Endodermal cell (in vitro differentiated cells): ENCODE measurements around the gene SETX. TPM values are rescaled to one million over a fixed set of nuclear protein-coding genes. Genes with fewer than 3 reads are reported as not detected.

Experiments used
- DNase-seq: peaks from one replicate; pipeline ENCODE4 v3.0.0-alpha.2; 2017
- H3K27ac ChIP-seq: 2 replicates; pipeline ENCODE4 v1.5.1; 2013; ENCODE audit warnings: mild to moderate bottlenecking, low read depth, low read length, moderate library complexity
- H3K27me3 ChIP-seq: 2 replicates; pipeline ENCODE4 v1.6.1; 2013; ENCODE audit warnings: mild to moderate bottlenecking, low read length, moderate library complexity; ENCODE audit not compliant: insufficient read depth, control insufficient read depth, poor library complexity, severe bottlenecking
- H3K36me3 ChIP-seq: 2 replicates; pipeline ENCODE4 v1.7.0; 2013; ENCODE audit warnings: mild to moderate bottlenecking, low read length, moderate library complexity; ENCODE audit not compliant: control insufficient read depth, insufficient read depth
- H3K4me1 ChIP-seq: one replicate; pipeline ENCODE4 v1.7.0; 2013; ENCODE audit warnings: low read length; ENCODE audit not compliant: control insufficient read depth, insufficient read depth
- H3K4me3 ChIP-seq: 2 replicates; pipeline ENCODE4 v1.5.1; 2013; ENCODE audit warnings: mild to moderate bottlenecking, low read length, moderate library complexity
- H3K9ac ChIP-seq: 2 replicates; pipeline ENCODE4 v1.6.1; 2013; ENCODE audit warnings: mild to moderate bottlenecking, low read length, moderate library complexity; ENCODE audit not compliant: poor library complexity, severe bottlenecking; ENCODE audit errors: extremely low read depth
- H3K9me3 ChIP-seq: 2 replicates; pipeline ENCODE4 v1.6.1; 2013; ENCODE audit warnings: mild to moderate bottlenecking, low read length, moderate library complexity; ENCODE audit not compliant: control insufficient read depth
- H3K27ac Mint-ChIP-seq: 2 replicates; pipeline ENCODE4 v1.8.0; 2020; ENCODE audit warnings: mixed read lengths
- H3K27me3 Mint-ChIP-seq: 2 replicates; pipeline ENCODE4 v1.8.0; 2021; ENCODE audit warnings: mild to moderate bottlenecking, mixed read lengths; ENCODE audit not compliant: insufficient read depth
- H3K36me3 Mint-ChIP-seq: 2 replicates; pipeline ENCODE4 v1.8.0; 2020; ENCODE audit warnings: low read depth, mixed read lengths
- H3K4me1 Mint-ChIP-seq: 2 replicates; pipeline ENCODE4 v1.8.0; 2020; ENCODE audit warnings: mixed read lengths
- H3K4me3 Mint-ChIP-seq: 2 replicates; pipeline ENCODE4 v1.8.0; 2020; ENCODE audit warnings: mild to moderate bottlenecking, moderate library complexity, mixed read lengths
- H3K9me3 Mint-ChIP-seq: 2 replicates; pipeline ENCODE4 v1.8.0; 2020; ENCODE audit warnings: mild to moderate bottlenecking, mixed read lengths
- CTCF ChIP-seq: fragments of 200-600 bp; sonication (generic); conservative IDR thresholded peaks from 2 replicates; pipeline ENCODE4 v1.5.0; 2021; ENCODE audit warnings: antibody characterized with exemption, mild to moderate bottlenecking
- WGBS, 2 experiments: methylation state at CpG; one replicate each; pipeline versions ENCODE4 v1.1.5 to v1.1.7; 2013; ENCODE audit warnings: missing lambda C conversion rate in 2 of 2, mixed read lengths in 1 of 2; ENCODE audit not compliant: insufficient coverage in 1 of 2, insufficient read length in 1 of 2; 5-methylcytosine and 5-hydroxymethylcytosine counted together
- total RNA-seq, 2 donors: library from RNA; stranded (reverse); fragmentation: NEBNext Ultra II Directional in 1 of 2; extraction: Animal tissue kit (Norgen Biotek cat#: 25700) in 1 of 2; gene quantifications; 2 replicates in 1 of 2; 3 replicates in 1 of 2; pipeline ENCODE4 v1.2.1, GENCODE V29; 2021

SETX gene
- total RNA-seq, 2 donors from 2014 or later, result 40.0 to 53.3 TPM

GRCh38 chr9:132249123-132249522, 105.7 kb downstream of the SETX start:
- Mint-ChIP-seq H3K36me3 (peaks cover 3% of the 10 kb centered on the region), H3K9me3 (peaks cover 20% of the 10 kb centered on the region), H3K27me3 (peaks cover 9% of the 10 kb centered on the region), H3K4me3 (no peak overlapping the region), H3K4me1 (no peaks in the 10 kb centered on the region), H3K27ac (no peak overlapping the region)
- no peak for TF ChIP-seq CTCF
- DNase-seq, result no peak
- peaks cover 16% of the 10 kb centered on the region for H3K9me3 ChIP-seq
- no peak overlapping the region for H3K4me3 ChIP-seq
- no peaks in the 10 kb centered on the region for H3K4me1 ChIP-seq
- peaks cover under 1% of the 10 kb centered on the region for H3K27me3 ChIP-seq
- H3K9ac ChIP-seq, result no peak overlapping the region
- WGBS, 2 experiments, result 86 to 96% methylated on average over 3 to 6 of the region's 6 CpGs
- no peak overlapping the region for H3K27ac ChIP-seq
- no peaks in the 10 kb centered on the region for H3K36me3 ChIP-seq

DNA sequence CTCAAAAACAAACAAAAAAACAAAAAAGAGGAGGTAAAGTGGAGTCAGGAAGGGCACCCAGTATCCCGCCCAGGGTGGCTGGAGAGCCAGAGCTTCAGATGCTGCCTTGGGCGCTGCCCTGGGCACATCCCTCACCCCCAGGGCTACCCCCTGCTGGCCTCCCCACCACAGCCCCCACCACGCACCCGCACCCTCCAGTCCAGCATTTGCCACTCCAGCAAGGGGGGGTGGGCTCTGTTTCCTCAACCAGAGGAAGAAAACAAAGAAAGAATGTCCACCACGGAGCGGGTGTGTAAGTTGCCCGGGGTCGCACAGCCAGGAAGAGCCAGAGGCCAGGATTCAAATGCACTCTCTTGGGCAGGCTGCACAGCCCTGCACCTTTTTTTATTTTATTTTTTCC, 106.8 kb downstream of the SETX start:
- Histone ChIP-seq H3K27ac (no peak overlapping the region), H3K36me3 (no peaks in the 10 kb centered on the region), H3K4me3 (no peak overlapping the region), H3K9ac (no peak overlapping the region), H3K4me1 (no peaks in the 10 kb centered on the region), H3K27me3 (peaks cover 12% of the 10 kb centered on the region), H3K9me3 (peaks cover 16% of the 10 kb centered on the region)
- H3K27ac Mint-ChIP-seq, result no peak overlapping the region
- H3K4me1 Mint-ChIP-seq, result no peaks in the 10 kb centered on the region
- no peak overlapping the region for H3K4me3 Mint-ChIP-seq
- TF ChIP-seq CTCF, result no peak
- 89 to 97% methylated on average over 6 to 8 of the region's 8 CpGs for WGBS, 2 experiments
- peaks cover 3% of the 10 kb centered on the region for H3K36me3 Mint-ChIP-seq
- H3K27me3 Mint-ChIP-seq, result peaks cover 20% of the 10 kb centered on the region
- peaks cover 20% of the 10 kb centered on the region for H3K9me3 Mint-ChIP-seq
- no peak for DNase-seq

DNA sequence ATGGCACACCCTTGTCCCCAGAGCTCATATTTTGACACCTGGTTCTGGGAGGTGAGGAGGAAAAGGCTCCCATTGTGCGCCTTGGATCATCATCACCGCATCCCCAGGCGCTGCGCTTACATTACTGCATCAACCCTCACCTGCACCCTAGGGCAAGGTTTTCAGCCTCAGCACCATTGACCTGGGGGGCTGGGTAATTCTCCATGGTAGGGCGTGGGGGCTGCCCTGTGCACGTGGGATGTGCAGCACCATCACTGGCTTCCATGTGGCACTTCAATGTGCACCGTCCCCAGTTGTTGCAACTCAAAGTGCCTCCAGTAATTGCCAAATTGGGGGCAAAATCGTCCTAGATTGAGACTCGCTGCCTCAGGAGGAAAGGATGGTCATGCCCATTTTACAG, 109.3 kb downstream of the SETX start:
- no peak overlapping the region for H3K27ac Mint-ChIP-seq
- H3K9me3 Mint-ChIP-seq, result no peaks in the 10 kb centered on the region
- no peak overlapping the region for H3K9ac ChIP-seq
- no peaks in the 10 kb centered on the region for H3K9me3 ChIP-seq
- H3K27ac ChIP-seq, result no peak overlapping the region
- H3K36me3 ChIP-seq, result no peaks in the 10 kb centered on the region
- peaks cover 28% of the 10 kb centered on the region for H3K27me3 Mint-ChIP-seq
- DNase-seq, result no peak
- peaks cover 30% of the 10 kb centered on the region for H3K27me3 ChIP-seq
- no peaks in the 10 kb centered on the region for H3K36me3 Mint-ChIP-seq
- H3K4me1 ChIP-seq, result no peaks in the 10 kb centered on the region
- no peak overlapping the region for H3K4me3 Mint-ChIP-seq
- 91 to 92% methylated on average over 6 to 9 of the region's 9 CpGs for WGBS, 2 experiments
- H3K4me3 ChIP-seq, result no peak overlapping the region
- no peaks in the 10 kb centered on the region for H3K4me1 Mint-ChIP-seq
- TF ChIP-seq CTCF, result no peak
